ENCODE data around the gene LGALS9.

- TF ChIP-seq MAX (CRISPR knock-in tag; IDR thresholded peaks at IDR 0.05): no peak
- TF ChIP-seq DPF2 (IDR thresholded peaks at IDR 0.05): no peak
- TF ChIP-seq TCF7L2 (IDR thresholded peaks at IDR 0.05; ENCODE audit: low read depth, low read length): no peak
- no peak for TF ChIP-seq CTCF (IDR thresholded peaks at IDR 0.05 in 2 of 3, conservative IDR thresholded peaks at IDR 0.05 in 1 of 3; ENCODE audit: insufficient read depth in 2 of 3, low read depth in 1 of 3, low read length in 3 of 3)
- no peak for TF ChIP-seq GTF2F1 (IDR thresholded peaks at IDR 0.05; ENCODE audit: low read depth, low read length)
- TF ChIP-seq SMC3 (conservative IDR thresholded peaks at IDR 0.05; ENCODE audit: insufficient read depth, low read depth, low read length): no peak
- no peak for TF ChIP-seq CREB1 (IDR thresholded peaks at IDR 0.05)
- TF ChIP-seq CREB1 (CRISPR knock-in tag; IDR thresholded peaks at IDR 0.05): no peak
- TF ChIP-seq MTF1 (CRISPR knock-in tag; IDR thresholded peaks at IDR 0.05; ENCODE audit: borderline replicate concordance): no peak
These were observed 29.4 kb downstream of the LGALS9 start for GRCh38 chr17:27660436-27660835.
